GF-D8 (cell line): Measurements from ENCODE around the gene SATB2.

Experiments used
- DNase-seq: peaks from one replicate; lab custom pipeline; 2025; lab: John Stamatoyannopoulos, UW

Gene SATB2

GRCh38 chr2:199405241-199405640 lies 52.5 kb downstream of the SATB2 start:
- no peak for DNase-seq

GRCh38 chr2:199404841-199405240 lies 52.9 kb downstream of the SATB2 start:
- DNase-seq, result peak; percentile 23

- DNase-seq, result no peak
Measured at GRCh38 chr2:199395311-199395710, 62.4 kb downstream of the SATB2 start.

GRCh38 chr2:199392363-199392762 lies 65.4 kb downstream of the SATB2 start:
- DNase-seq, result no peak

GRCh38 chr2:199388728-199389268 lies 68.9 kb downstream of the SATB2 start:
- DNase-seq, result no peak

GRCh38 chr2:199384043-199384442 lies 73.7 kb downstream of the SATB2 start:
- no peak for DNase-seq

- DNase-seq, result no peak
Measured at GRCh38 chr2:199383021-199383420, 74.7 kb downstream of the SATB2 start.

- DNase-seq, result no peak
Measured at GRCh38 chr2:199382091-199382490, 75.6 kb downstream of the SATB2 start.

GRCh38 chr2:199381531-199381930 lies 76.2 kb downstream of the SATB2 start:
- no peak for DNase-seq

GRCh38 chr2:199378948-199379650 lies 78.6 kb downstream of the SATB2 start:
- no peak for DNase-seq

- no peak for DNase-seq
Measured at GRCh38 chr2:199370150-199370780, 87.5 kb downstream of the SATB2 start.

- DNase-seq, result no peak
Measured at GRCh38 chr2:199366406-199366805, 91.3 kb downstream of the SATB2 start.

GRCh38 chr2:199364153-199364552 lies 93.6 kb downstream of the SATB2 start:
- DNase-seq, result no peak

- DNase-seq, result no peak
Measured at GRCh38 chr2:199356412-199356811, 101.3 kb downstream of the SATB2 start.

GRCh38 chr2:199348871-199349270 lies 108.9 kb downstream of the SATB2 start:
- no peak for DNase-seq

GRCh38 chr2:199344012-199344411 lies 113.7 kb downstream of the SATB2 start:
- DNase-seq, result no peak

GRCh38 chr2:199342334-199342733 lies 115.4 kb downstream of the SATB2 start:
- no peak for DNase-seq

- no peak for DNase-seq
Measured at GRCh38 chr2:199341123-199341522, 116.6 kb downstream of the SATB2 start.

- DNase-seq, result peak; percentile 30
Measured at GRCh38 chr2:199339891-199340605, 117.7 kb downstream of the SATB2 start.

GRCh38 chr2:199336546-199336945 lies 121.2 kb downstream of the SATB2 start:
- no peak for DNase-seq

GRCh38 chr2:199335502-199335901 lies 122.2 kb downstream of the SATB2 start:
- no peak for DNase-seq

- DNase-seq, result no peak
Measured at GRCh38 chr2:199329466-199329865, 128.3 kb downstream of the SATB2 start.

- DNase-seq, result no peak
Measured at GRCh38 chr2:199329031-199329430, 128.7 kb downstream of the SATB2 start.
